HFFc6 (cell line): ENCODE results near the gene PDHA1. TPM values are rescaled to one million over a fixed set of nuclear protein-coding genes. Genes with fewer than 3 reads are reported as not detected.
A peak's percentile ranks its signal among the peaks of the same experiment; 100 is the strongest.

Experiments used
- DNase-seq: peaks from one replicate; pipeline ENCODE4 v3.0.0-alpha.2; 2018
- H3K27ac Mint-ChIP-seq: 2 replicates; pipeline ENCODE4 v1.8.0; 2020; ENCODE audit warnings: mild to moderate bottlenecking, mixed read lengths
- H3K27me3 Mint-ChIP-seq: 2 replicates; pipeline ENCODE4 v1.8.0; 2021; ENCODE audit warnings: mild to moderate bottlenecking, moderate library complexity, mixed read lengths; ENCODE audit not compliant: insufficient read depth
- H3K36me3 Mint-ChIP-seq: 2 replicates; pipeline ENCODE4 v1.8.0; 2021; ENCODE audit warnings: low read depth, mixed read lengths
- H3K4me1 Mint-ChIP-seq: 2 replicates; pipeline ENCODE4 v1.8.0; 2020; ENCODE audit warnings: low read depth, mixed read lengths
- H3K4me3 Mint-ChIP-seq: 2 replicates; pipeline ENCODE4 v1.8.0; 2020; ENCODE audit warnings: mild to moderate bottlenecking, moderate library complexity, mixed read lengths
- H3K9me3 Mint-ChIP-seq: 2 replicates; pipeline ENCODE4 v1.8.0; 2020; ENCODE audit warnings: mild to moderate bottlenecking, mixed read lengths
- CTCF ChIP-seq: fragments of 200-600 bp; sonication (generic); IDR thresholded peaks from 2 replicates; pipeline ENCODE4 v1.5.0; 2021; ENCODE audit warnings: antibody characterized with exemption, mild to moderate bottlenecking
- total RNA-seq, 6 experiments: library from RNA; stranded (reverse); fragmentation: NEBNext Ultra II Directional; extraction: Animal tissue kit (Norgen Biotek cat#: 25700); gene quantifications; 2 replicates in 1 of 6; 3 replicates in 5 of 6; pipeline ENCODE4 v1.2.3, GENCODE V29; 2021

Gene PDHA1
- total RNA-seq, 6 experiments from 2014 or later: 153 to 182 (median 162) TPM

- TF ChIP-seq CTCF: peak; percentile 68
- Mint-ChIP-seq H3K9me3 (no peaks in the 10 kb centered on the region), H3K4me1 (no peaks in the 10 kb centered on the region), H3K36me3 (no peaks in the 10 kb centered on the region), H3K27ac (no peak overlapping the region), H3K27me3 (peaks cover 6% of the 10 kb centered on the region), H3K4me3 (no peak overlapping the region)
- peak; percentile 14 for DNase-seq
Measured at GRCh38 chrX:19334945-19335626, 8.6 kb upstream of the PDHA1 start.

- Mint-ChIP-seq H3K4me3 (peak overlapping the region; percentile 87), H3K27ac (no peak overlapping the region), H3K27me3 (peaks cover 4% of the 10 kb centered on the region; the same call in 1 of the 2 replicates), H3K9me3 (no peaks in the 10 kb centered on the region), H3K4me1 (peaks cover 15% of the 10 kb centered on the region), H3K36me3 (no peaks in the 10 kb centered on the region)
- no peak for TF ChIP-seq CTCF
- DNase-seq: peak; percentile 22
Measured at GRCh38 chrX:19342331-19342906, 1.3 kb upstream of the PDHA1 start.

- DNase-seq: no peak
- TF ChIP-seq CTCF: no peak
- H3K4me1 Mint-ChIP-seq: peaks cover 22% of the 10 kb centered on the region
Measured at GRCh38 chrX:19343085-19343534, 617 bp upstream of the PDHA1 start.

GRCh38 chrX:19344661-19345060 lies 934 bp downstream of the PDHA1 start:
- H3K27ac Mint-ChIP-seq: peak overlapping the region; percentile 84; the same call in 1 of the 2 replicates

More at GRCh38 chrX:19343085-19343534, 617 bp upstream of the PDHA1 start:
- peaks cover 4% of the 10 kb centered on the region; the same call in 1 of the 2 replicates for H3K27me3 Mint-ChIP-seq
- peak overlapping the region; percentile 68 for H3K27ac Mint-ChIP-seq
- no peaks in the 10 kb centered on the region for H3K36me3 Mint-ChIP-seq
- H3K9me3 Mint-ChIP-seq: no peaks in the 10 kb centered on the region
- peak overlapping the region; percentile 87 for H3K4me3 Mint-ChIP-seq

GRCh38 chrX:19347916-19348315 lies 4.2 kb downstream of the PDHA1 start:
- no peak overlapping the region for H3K4me3 Mint-ChIP-seq
- peak; percentile 35 for DNase-seq
- peaks cover 9% of the 10 kb centered on the region for H3K36me3 Mint-ChIP-seq
- H3K4me1 Mint-ChIP-seq: peaks cover 15% of the 10 kb centered on the region
- TF ChIP-seq CTCF: no peak
- H3K27ac Mint-ChIP-seq: peak overlapping the region; percentile 35; the same call in 1 of the 2 replicates
- H3K9me3 Mint-ChIP-seq: no peaks in the 10 kb centered on the region
- H3K27me3 Mint-ChIP-seq: no peaks in the 10 kb centered on the region

More at GRCh38 chrX:19344661-19345060, 934 bp downstream of the PDHA1 start:
- TF ChIP-seq CTCF: no peak
- peak overlapping the region; percentile 87 for H3K4me3 Mint-ChIP-seq
- no peaks in the 10 kb centered on the region for H3K9me3 Mint-ChIP-seq
- peaks cover 25% of the 10 kb centered on the region for H3K4me1 Mint-ChIP-seq
- DNase-seq: no peak
- no peaks in the 10 kb centered on the region for H3K27me3 Mint-ChIP-seq
- no peaks in the 10 kb centered on the region for H3K36me3 Mint-ChIP-seq
